ENCODE measurements around the gene PPP1R3C.

DNA sequence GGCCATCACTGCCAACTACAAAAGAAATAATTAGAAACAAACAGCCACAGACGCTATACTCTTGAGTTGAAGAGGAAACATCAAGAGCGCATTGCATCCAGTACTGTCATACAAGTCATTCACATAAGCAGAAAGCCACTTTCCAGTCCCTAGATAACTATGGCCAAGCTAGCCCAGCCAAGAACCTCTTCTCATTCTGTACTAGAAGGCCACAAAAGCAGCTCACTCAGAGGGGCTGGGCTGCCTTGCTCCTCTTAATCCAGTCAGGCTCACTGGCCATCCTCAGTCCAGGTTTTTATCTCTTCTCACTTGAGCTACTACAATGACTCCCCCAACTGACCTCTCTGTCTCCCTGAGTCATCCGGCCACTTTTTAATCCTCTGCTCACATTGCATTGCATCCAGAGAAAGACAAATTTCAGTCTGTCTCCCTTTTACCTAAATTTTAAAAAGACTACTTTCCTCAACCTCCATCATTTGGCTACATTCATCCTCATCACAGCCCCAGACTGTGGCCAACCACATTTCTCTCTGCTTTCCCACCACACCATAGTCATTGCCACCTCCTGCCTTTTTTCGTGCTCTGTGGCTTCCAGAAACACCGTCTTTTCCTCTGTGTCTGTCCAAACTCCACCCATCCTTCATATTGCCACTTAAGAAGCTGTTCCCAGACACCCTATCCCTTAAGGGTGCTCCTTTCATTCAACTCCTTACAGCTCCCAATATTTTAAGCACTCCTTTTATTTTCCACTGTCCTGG is 25.0 kb downstream of the PPP1R3C start:
- TF ChIP-seq POLR2AphosphoS5 (IDR thresholded peaks at IDR 0.05), result no peak
- TF ChIP-seq, protein P1, sequence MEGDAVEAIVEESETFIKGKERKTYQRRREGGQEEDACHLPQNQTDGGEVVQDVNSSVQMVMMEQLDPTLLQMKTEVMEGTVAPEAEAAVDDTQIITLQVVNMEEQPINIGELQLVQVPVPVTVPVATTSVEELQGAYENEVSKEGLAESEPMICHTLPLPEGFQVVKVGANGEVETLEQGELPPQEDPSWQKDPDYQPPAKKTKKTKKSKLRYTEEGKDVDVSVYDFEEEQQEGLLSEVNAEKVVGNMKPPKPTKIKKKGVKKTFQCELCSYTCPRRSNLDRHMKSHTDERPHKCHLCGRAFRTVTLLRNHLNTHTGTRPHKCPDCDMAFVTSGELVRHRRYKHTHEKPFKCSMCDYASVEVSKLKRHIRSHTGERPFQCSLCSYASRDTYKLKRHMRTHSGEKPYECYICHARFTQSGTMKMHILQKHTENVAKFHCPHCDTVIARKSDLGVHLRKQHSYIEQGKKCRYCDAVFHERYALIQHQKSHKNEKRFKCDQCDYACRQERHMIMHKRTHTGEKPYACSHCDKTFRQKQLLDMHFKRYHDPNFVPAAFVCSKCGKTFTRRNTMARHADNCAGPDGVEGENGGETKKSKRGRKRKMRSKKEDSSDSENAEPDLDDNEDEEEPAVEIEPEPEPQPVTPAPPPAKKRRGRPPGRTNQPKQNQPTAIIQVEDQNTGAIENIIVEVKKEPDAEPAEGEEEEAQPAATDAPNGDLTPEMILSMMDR (IDR thresholded peaks at IDR 0.05), result no peak
